HL-60 (cell line): ENCODE results near the gene PPP1R7.

Source experiments
- DNase-seq, 2 experiments: peaks; one replicate each; pipeline ENCODE4 v3.0.0-alpha.2; 2010 to 2020; ENCODE audit warnings: low read depth in 1 of 2, low spot score in 1 of 2
- H3K27ac ChIP-seq: fragments of 250-450 bp; sonication (Bioruptor Pico); replicated peaks from 2 replicates; pipeline ENCODE4 v1.5.1; 2020; ENCODE audit warnings: mild to moderate bottlenecking, moderate library complexity
- H3K27me3 ChIP-seq: fragments of 250-450 bp; sonication (Bioruptor Pico); 2 replicates; pipeline ENCODE4 v1.5.1; 2021; ENCODE audit warnings: mild to moderate bottlenecking, moderate library complexity; ENCODE audit not compliant: insufficient read depth, poor library complexity, severe bottlenecking
- H3K4me3 ChIP-seq: replicated peaks from 2 replicates; pipeline ENCODE4 v1.5.1; 2011; ENCODE audit warnings: mild to moderate bottlenecking, control low read depth, low read length; ENCODE audit not compliant: insufficient read depth
- GABPA ChIP-seq: IDR thresholded peaks from 2 replicates; pipeline ENCODE4 v1.6.1; 2012; ENCODE audit warnings: low read depth
- POLR2AphosphoS5 ChIP-seq: IDR thresholded peaks from 2 replicates; pipeline ENCODE4 v1.6.1; 2012; ENCODE audit warnings: low read depth
- REST ChIP-seq: IDR thresholded peaks from 2 replicates; pipeline ENCODE4 v1.6.1; 2012; ENCODE audit warnings: low read depth; ENCODE audit not compliant: insufficient replicate concordance
- SPI1 ChIP-seq: IDR thresholded peaks from 2 replicates; pipeline ENCODE4 v1.6.1; 2012; ENCODE audit warnings: low read depth, mild to moderate bottlenecking, borderline replicate concordance
- TF ChIP-seq, protein P1 (sequence below): IDR thresholded peaks from one replicate; pipeline ENCODE4 v1.5.1; 2011; ENCODE audit warnings: low read length, control low read depth, inconsistent platforms; ENCODE audit not compliant: insufficient read depth

The PPP1R7 gene

GRCh38 chr2:241116606-241117560 lies 33.4 kb upstream of the PPP1R7 start:
- no peak overlapping the region for H3K4me3 ChIP-seq
- H3K27me3 ChIP-seq: no peaks in the 10 kb centered on the region
- no peak for TF ChIP-seq REST
- no peak for TF ChIP-seq POLR2AphosphoS5
- TF ChIP-seq GABPA: no peak
- no peak for TF ChIP-seq SPI1
- TF ChIP-seq, protein P1, sequence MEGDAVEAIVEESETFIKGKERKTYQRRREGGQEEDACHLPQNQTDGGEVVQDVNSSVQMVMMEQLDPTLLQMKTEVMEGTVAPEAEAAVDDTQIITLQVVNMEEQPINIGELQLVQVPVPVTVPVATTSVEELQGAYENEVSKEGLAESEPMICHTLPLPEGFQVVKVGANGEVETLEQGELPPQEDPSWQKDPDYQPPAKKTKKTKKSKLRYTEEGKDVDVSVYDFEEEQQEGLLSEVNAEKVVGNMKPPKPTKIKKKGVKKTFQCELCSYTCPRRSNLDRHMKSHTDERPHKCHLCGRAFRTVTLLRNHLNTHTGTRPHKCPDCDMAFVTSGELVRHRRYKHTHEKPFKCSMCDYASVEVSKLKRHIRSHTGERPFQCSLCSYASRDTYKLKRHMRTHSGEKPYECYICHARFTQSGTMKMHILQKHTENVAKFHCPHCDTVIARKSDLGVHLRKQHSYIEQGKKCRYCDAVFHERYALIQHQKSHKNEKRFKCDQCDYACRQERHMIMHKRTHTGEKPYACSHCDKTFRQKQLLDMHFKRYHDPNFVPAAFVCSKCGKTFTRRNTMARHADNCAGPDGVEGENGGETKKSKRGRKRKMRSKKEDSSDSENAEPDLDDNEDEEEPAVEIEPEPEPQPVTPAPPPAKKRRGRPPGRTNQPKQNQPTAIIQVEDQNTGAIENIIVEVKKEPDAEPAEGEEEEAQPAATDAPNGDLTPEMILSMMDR: no peak
- H3K27ac ChIP-seq: no peak overlapping the region
- DNase-seq: no peak

DNA sequence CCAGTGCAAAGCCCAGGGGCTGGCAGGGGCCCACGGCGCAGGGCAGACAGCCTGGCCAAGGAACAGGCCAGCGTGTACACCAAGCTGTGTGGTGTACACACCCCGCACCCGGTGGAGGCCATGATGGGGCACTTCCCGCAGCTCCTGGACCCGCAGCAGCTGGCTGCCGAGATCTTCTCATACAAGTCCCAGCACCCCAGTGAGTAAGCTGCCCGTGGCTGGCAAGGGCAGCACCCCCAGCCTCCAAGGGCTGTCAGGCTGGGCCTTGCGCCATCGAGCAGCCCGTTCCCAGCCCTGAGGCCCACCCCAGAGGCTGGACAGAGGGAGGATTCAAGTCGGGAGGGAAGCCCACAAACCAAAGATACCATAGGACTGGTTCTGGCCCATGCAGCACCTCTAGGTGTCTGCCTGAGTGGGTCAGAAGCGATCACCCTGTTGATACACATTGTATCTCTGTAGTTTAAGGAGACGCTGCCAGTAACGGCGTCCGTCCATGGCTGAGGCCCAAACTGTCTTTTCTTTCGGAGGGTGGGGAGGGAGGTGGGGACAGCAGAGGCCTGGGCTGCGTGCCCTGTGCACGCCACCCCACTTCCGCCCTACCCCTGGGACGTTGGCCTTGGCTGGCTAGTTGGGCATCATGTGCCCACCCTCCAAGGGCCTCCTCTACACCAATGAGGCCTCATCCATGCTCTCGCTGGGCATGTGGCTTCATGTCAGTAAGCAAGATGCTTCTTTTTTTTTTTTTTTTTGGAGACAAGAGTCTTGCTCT lies 31.3 kb upstream of the PPP1R7 start:
- Histone ChIP-seq H3K27ac (no peak overlapping the region), H3K4me3 (no peak overlapping the region), H3K27me3 (no peaks in the 10 kb centered on the region)
- TF ChIP-seq GABPA: no peak
- TF ChIP-seq POLR2AphosphoS5: no peak
- TF ChIP-seq, protein P1: no peak
- DNase-seq: no peak

GRCh38 chr2:241120440-241120839 lies 29.8 kb upstream of the PPP1R7 start:
- Histone ChIP-seq H3K27ac (no peak overlapping the region), H3K27me3 (no peaks in the 10 kb centered on the region), H3K4me3 (no peak overlapping the region)
- no peak for DNase-seq
- TF ChIP-seq SPI1: no peak
- no peak for TF ChIP-seq POLR2AphosphoS5
- TF ChIP-seq, protein P1: no peak
- no peak for TF ChIP-seq REST
- TF ChIP-seq GABPA: no peak
